Activated T-helper 1 cell treated with anti-CD3 and anti-CD28 coated beads, Interleukin-12 subunit alpha, Interleukin-12 subunit beta, Interleukin-2, Interleukin-4 antibody, amounts not matched to agents 30 ng/mL and 10 ng/mL and 1 ng/mL, durations not matched to agents 14 hours and 24 hours and 36 hours (primary cell): ENCODE results near the gene MEN1. TPM values are rescaled to one million over a fixed set of nuclear protein-coding genes. Genes with fewer than 3 reads are reported as not detected.

Experiments
- DNase-seq: peaks from one replicate; pipeline ENCODE4 v3.0.0; 2021; ENCODE audit warnings: low spot score
- H3K27ac Mint-ChIP-seq: one replicate; pipeline ENCODE4 v1.8.0; 2021; ENCODE audit warnings: mild to moderate bottlenecking, mixed read lengths
- H3K27me3 Mint-ChIP-seq: one replicate; pipeline ENCODE4 v1.8.0; 2022; ENCODE audit warnings: mild to moderate bottlenecking, moderate library complexity, mixed read lengths; ENCODE audit not compliant: insufficient read depth
- H3K36me3 Mint-ChIP-seq: one replicate; pipeline ENCODE4 v1.8.0; 2021; ENCODE audit warnings: low read depth, mixed read lengths
- H3K4me1 Mint-ChIP-seq: one replicate; pipeline ENCODE4 v1.8.0; 2021; ENCODE audit warnings: low read depth, mixed read lengths
- H3K4me3 Mint-ChIP-seq: one replicate; pipeline ENCODE4 v1.8.0; 2021; ENCODE audit warnings: mild to moderate bottlenecking, moderate library complexity, mixed read lengths
- H3K9me3 Mint-ChIP-seq: one replicate; pipeline ENCODE4 v1.8.0; 2021; ENCODE audit warnings: mixed read lengths
- intact Hi-C: fragments of 100-400 bp; cut with micrococcal nuclease; formaldehyde crosslinking; loops from one replicate; pipeline ENCODE4 v1.15.1; 2024
- total RNA-seq: library from RNA; stranded (reverse); gene quantifications from 2 replicates; pipeline ENCODE4 v1.2.3, GENCODE V29; 2022

MEN1 gene
- total RNA-seq, 1 donor from 2014 or later: 43.8 TPM

DNA sequence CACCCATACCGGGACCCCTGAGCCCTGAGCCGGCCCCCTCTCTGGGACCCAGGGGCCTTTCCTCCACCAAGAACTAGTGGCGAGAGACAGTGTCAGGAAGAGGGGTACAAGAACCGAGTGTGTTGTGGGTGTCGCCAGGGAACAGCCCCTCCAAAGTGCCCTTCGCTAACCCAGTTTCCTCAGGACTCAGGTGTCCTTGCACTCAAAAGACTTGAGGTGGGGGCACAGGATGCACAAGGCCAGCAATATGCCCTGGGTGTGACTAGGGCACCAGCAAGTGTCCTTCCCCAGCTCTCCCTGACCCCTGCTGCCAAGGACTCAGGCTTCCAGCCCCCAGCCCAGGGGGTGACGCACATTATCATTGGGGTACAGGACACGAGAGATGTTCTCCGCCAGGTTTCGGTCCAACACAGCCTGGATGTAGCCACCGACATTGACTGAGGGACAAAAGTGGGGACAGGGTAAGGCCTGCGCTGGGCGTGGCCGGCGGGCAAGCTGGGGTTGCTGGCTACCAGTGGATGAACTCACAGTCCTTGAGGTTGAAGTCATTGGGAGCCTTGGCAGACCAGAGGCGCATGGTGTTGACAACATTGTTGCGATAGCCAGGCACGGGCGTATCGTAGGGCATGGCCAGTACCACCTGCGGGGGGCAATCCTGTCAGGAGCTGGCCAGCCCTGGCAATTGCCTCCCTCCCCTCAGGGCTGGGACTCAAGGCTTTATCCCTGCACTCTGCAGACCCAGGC is 55.3 kb downstream of the MEN1 start:
- peaks cover 27% of the 10 kb centered on the region for H3K4me1 Mint-ChIP-seq
- H3K9me3 Mint-ChIP-seq: no peaks in the 10 kb centered on the region
- no peak overlapping the region for H3K4me3 Mint-ChIP-seq
- no peak for DNase-seq
- H3K36me3 Mint-ChIP-seq: peaks cover 20% of the 10 kb centered on the region
- H3K27me3 Mint-ChIP-seq: no peaks in the 10 kb centered on the region
- intact Hi-C loops: no loop called here
- H3K27ac Mint-ChIP-seq: no peak overlapping the region

DNA sequence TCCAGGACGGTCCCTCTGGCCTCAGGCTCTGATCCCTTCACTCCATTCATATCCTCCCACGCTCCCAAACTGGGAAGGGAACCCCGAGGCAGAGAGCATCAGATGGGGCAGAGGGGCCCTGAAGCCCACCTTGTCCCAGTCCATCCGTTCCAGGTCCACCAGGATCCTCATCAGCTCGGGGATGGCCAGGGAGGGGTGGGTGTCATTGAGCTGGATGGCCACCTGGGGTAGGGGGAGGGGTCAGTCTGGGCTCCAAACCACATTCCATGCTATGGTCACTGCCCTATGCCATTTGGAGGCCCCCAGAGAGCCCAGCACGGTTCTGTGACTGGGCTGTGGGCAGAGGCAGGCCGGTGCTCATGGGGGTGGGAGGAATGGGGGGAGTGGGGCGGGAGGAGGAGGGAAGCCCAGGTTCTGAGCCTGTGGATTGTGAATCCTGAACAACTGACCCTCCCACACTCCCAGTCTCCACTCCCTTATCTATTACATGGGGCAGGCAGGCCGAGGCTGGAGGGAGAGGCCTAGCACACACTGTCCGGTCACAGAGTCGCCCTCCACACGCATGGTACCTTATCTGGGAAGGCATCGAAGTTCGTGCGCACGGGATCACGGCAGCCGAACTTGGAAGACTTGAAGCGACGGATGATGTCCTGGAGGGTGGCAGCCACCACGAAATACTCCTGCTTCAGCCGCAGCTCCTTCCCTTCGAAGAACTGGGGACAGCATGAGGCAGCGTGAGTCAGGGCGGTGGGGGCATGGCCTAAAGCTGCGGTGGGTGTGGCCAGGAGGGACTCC is 56.0 kb downstream of the MEN1 start:
- Mint-ChIP-seq H3K36me3 (peaks cover 22% of the 10 kb centered on the region), H3K9me3 (no peaks in the 10 kb centered on the region), H3K27me3 (no peaks in the 10 kb centered on the region), H3K27ac (no peak overlapping the region), H3K4me3 (no peak overlapping the region), H3K4me1 (peaks cover 22% of the 10 kb centered on the region)
- intact Hi-C loops: no loop called here
- no peak for DNase-seq

Other genes starting within 250 kb of the MEN1 start
- not detected in 2 replicates for gene SLC22A12, start 219.3 kb downstream of the MEN1 start, total RNA-seq
- gene NRXN2, start 87.4 kb downstream of the MEN1 start, total RNA-seq: 0.17 and 0.23 TPM in 2 replicates
- 15.8 and 19.5 TPM in 2 replicates for gene RASGRP2, start 66.4 kb downstream of the MEN1 start, total RNA-seq
- 2.7 and 4.8 TPM in 2 replicates for gene PYGM, start 50.6 kb downstream of the MEN1 start, total RNA-seq
- gene SF1, start 32.0 kb downstream of the MEN1 start, total RNA-seq: 518 and 538 TPM in 2 replicates
- 70.2 and 70.7 TPM in 2 replicates for gene MAP4K2, start 7.3 kb downstream of the MEN1 start, total RNA-seq
- 0.29 and 0.44 TPM in 2 replicates for gene CDC42BPG, start 34.1 kb upstream of the MEN1 start, total RNA-seq
- gene EHD1, start 68.1 kb upstream of the MEN1 start, total RNA-seq: 88.0 and 96.9 TPM in 2 replicates
- gene ATG2A, start 106.7 kb upstream of the MEN1 start, total RNA-seq: 24.6 and 24.9 TPM in 2 replicates
- gene PPP2R5B, start 114.1 kb upstream of the MEN1 start, total RNA-seq: 7.3 and 14.0 TPM in 2 replicates
- not detected in 2 replicates for gene GPHA2, start 125.3 kb upstream of the MEN1 start, total RNA-seq
- not detected in 2 replicates for gene MAJIN, start 161.6 kb upstream of the MEN1 start, total RNA-seq
- gene BATF2, start 186.4 kb upstream of the MEN1 start, total RNA-seq: not detected in 2 replicates
- 67.3 and 71.2 TPM in 2 replicates for gene ARL2, start 203.6 kb upstream of the MEN1 start, total RNA-seq
- gene SNX15, start 216.9 kb upstream of the MEN1 start, total RNA-seq: 19.9 and 30.9 TPM in 2 replicates
- 17.4 and 17.7 TPM in 2 replicates for gene SAC3D1, start 230.7 kb upstream of the MEN1 start, total RNA-seq
- 11.5 and 12.7 TPM in 2 replicates for gene NAALADL1, start 248.0 kb upstream of the MEN1 start, total RNA-seq